ENCODE measurements around the gene VCY.
"Not testable (repeated sequence)": the region's sequence is repeated elsewhere in the genome, so short reads cannot be mapped to it uniquely, and the experiment has no call there.

VCY gene

DNA sequence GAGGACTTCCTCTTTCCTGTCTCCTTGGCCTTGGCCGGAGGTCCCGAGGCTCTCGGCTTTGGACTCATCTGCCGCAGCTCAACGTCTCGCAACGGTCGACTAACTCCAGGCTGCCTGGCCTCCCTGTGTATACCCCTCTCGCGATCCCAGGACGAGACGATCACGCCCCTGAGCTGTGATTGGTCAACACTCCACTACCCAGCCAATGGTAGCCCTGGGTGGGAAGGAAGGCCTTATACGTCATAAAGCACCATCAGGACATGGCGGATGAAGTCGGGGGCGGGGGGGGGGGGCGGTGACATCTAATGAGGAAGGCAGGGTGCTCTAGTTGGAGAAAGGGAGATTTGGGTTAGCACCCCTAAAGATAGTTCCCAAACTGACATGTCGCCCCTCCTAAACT is at the start of gene VCY:
Gene VCY (minus strand): TSS at position 101 of the 400 bp plus-strand sequence. CDS start 33 bp downstream, at position 68.
- DNase-seq (ENCODE audit: low read depth in 4 of 4, low spot score in 1 of 4): not testable (repeated sequence)

DNA sequence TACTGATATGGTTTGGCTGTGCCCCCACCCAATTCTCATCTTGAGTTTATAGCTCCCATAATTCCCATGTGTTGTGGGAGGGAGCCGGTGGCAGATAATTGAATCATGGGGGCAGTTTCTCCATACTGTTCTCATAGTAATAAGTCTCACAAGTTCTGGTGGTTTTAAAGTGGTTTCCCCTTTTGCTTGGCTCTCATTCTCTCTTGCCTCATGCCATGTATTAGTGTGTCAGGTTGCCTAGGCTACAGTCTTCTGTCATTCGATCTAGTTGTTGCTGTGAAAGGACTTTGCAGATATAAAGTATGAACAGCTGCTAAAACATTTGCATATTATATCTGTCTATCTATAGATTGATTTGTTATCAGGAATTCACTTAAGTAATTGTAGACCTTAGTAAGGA is 44.1 kb upstream of the VCY start:
- not testable (repeated sequence) for DNase-seq (ENCODE audit: low read depth in 4 of 4, low spot score in 1 of 4)

DNA sequence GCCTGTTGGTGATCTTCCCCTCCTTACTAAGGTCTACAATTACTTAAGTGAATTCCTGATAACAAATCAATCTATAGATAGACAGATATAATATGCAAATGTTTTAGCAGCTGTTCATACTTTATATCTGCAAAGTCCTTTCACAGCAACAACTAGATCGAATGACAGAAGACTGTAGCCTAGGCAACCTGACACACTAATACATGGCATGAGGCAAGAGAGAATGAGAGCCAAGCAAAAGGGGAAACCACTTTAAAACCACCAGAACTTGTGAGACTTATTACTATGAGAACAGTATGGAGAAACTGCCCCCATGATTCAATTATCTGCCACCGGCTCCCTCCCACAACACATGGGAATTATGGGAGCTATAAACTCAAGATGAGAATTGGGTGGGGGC is 25.6 kb upstream of the VCY start:
- not testable (repeated sequence) for DNase-seq (ENCODE audit: low read depth in 4 of 4, low spot score in 1 of 4)

DNA sequence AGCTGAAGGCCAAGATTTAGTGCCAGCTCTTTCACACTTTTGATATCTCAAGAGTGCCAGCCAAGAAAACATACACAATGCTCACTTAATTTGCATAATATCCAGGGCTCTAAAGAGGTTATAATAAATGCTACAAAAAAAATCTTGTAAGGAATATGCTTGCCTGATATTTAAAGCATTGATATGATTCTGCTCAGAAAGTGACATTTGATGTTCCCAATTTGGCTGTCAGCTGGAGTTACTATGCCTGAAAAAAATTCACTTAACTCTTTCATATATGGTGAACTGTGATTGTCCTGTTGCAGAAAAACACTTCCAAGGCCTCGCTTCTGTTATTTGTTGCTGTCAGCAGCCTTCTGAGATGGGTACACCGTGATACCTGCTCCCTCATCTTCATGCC is 43.9 kb downstream of the VCY start:
- DNase-seq (ENCODE audit: low read depth in 4 of 4, low spot score in 1 of 4): not testable (repeated sequence)
